ENCODE measurements around the gene PPAN.
A peak's percentile ranks its signal among the peaks of the same experiment; 100 is the strongest.

PPAN gene

GRCh38 chr19:10110972-10111317, 4.8 kb downstream of the PPAN start:
- no peak for TF ChIP-seq FOXP2 (optimal IDR thresholded peaks at IDR 0.05; ENCODE audit: borderline replicate concordance, extremely low read depth, extremely low read length, insufficient read depth)
- TF ChIP-seq TAF1 (IDR thresholded peaks at IDR 0.05; ENCODE audit: borderline replicate concordance, insufficient read depth, low read length), result no peak
- TF ChIP-seq SIN3A (IDR thresholded peaks at IDR 0.05; ENCODE audit: borderline replicate concordance, insufficient read depth, low read length), result no peak
- no peak for TF ChIP-seq REST (IDR thresholded peaks at IDR 0.05; ENCODE audit: insufficient read depth in 1 of 2, low read depth in 2 of 2, low read length in 2 of 2)
- TF ChIP-seq POLR2AphosphoS5 (IDR thresholded peaks at IDR 0.05; ENCODE audit: low read depth, low read length), result no peak

- TF ChIP-seq POLR2AphosphoS5 (IDR thresholded peaks at IDR 0.05; ENCODE audit: low read depth, low read length) (0 out of 2 replicates have a peak, but pooled peaks have one; percentile 0), FOXP2 (optimal IDR thresholded peaks at IDR 0.05; ENCODE audit: borderline replicate concordance, extremely low read depth, extremely low read length, insufficient read depth) (no peak)
These were observed 5.2 kb downstream of the PPAN start, which contains the start of gene P2RY11 for GRCh38 chr19:10111405-10111811. P2RY11 (plus strand) TSS chr19:10111693; CDS start chr19:10111722, 29 bp downstream.

GRCh38 chr19:10112037-10112761, 6.0 kb downstream of the PPAN start:
- TF ChIP-seq TAF1 (IDR thresholded peaks at IDR 0.05; ENCODE audit: borderline replicate concordance, insufficient read depth, low read length) (no peak), FOXP2 (optimal IDR thresholded peaks at IDR 0.05; ENCODE audit: borderline replicate concordance, extremely low read depth, extremely low read length, insufficient read depth) (no peak), SIN3A (IDR thresholded peaks at IDR 0.05; ENCODE audit: borderline replicate concordance, insufficient read depth, low read length) (no peak)

GRCh38 chr19:10112895-10113591, 6.9 kb downstream of the PPAN start:
- TF ChIP-seq POLR2AphosphoS5 (IDR thresholded peaks at IDR 0.05; ENCODE audit: low read depth, low read length) (peak; percentile 48; the same call in 1 of the 2 replicates), SIN3A (IDR thresholded peaks at IDR 0.05; ENCODE audit: borderline replicate concordance, insufficient read depth, low read length) (0 out of 2 replicates have a peak, but pooled peaks have one; percentile 12), FOXP2 (optimal IDR thresholded peaks at IDR 0.05; ENCODE audit: borderline replicate concordance, extremely low read depth, extremely low read length, insufficient read depth) (no peak), TAF1 (IDR thresholded peaks at IDR 0.05; ENCODE audit: borderline replicate concordance, insufficient read depth, low read length) (no peak), REST (IDR thresholded peaks at IDR 0.05; ENCODE audit: insufficient read depth in 1 of 2, low read depth in 2 of 2, low read length in 2 of 2) (no peak)

- no peak for TF ChIP-seq REST (IDR thresholded peaks at IDR 0.05; ENCODE audit: insufficient read depth in 1 of 2, low read depth in 2 of 2, low read length in 2 of 2)
- TF ChIP-seq TAF1 (IDR thresholded peaks at IDR 0.05; ENCODE audit: borderline replicate concordance, insufficient read depth, low read length), result no peak
- 0 out of 2 replicates have a peak, but pooled peaks have one; percentile 2 for TF ChIP-seq SIN3A (IDR thresholded peaks at IDR 0.05; ENCODE audit: borderline replicate concordance, insufficient read depth, low read length)
- TF ChIP-seq FOXP2 (optimal IDR thresholded peaks at IDR 0.05; ENCODE audit: borderline replicate concordance, extremely low read depth, extremely low read length, insufficient read depth), result no peak
- TF ChIP-seq POLR2AphosphoS5 (IDR thresholded peaks at IDR 0.05; ENCODE audit: low read depth, low read length), result peak; percentile 18; the same call in 1 of the 2 replicates
These were observed 7.4 kb downstream of the PPAN start for GRCh38 chr19:10113592-10113963.
